SK-N-SH (cell line): ENCODE results near the gene SLC2A5. TPM values are rescaled to one million over a fixed set of nuclear protein-coding genes. Genes with fewer than 3 reads are reported as not detected.

Source experiments
- CTCF ChIA-PET: fragments of 300-600, 350-600 bp; formaldehyde crosslinking; extraction: SDS; loops from one replicate; lab custom pipeline; 2021; lab: Yijun Ruan, JAX
- POLR2A ChIA-PET: fragments of 350-600 bp; sonication (Branson Sonifier 250); formaldehyde crosslinking; extraction: SDS; loops from one replicate; lab custom pipeline; 2020; ENCODE audit warnings: antibody characterized with exemption, inconsistent platforms; lab: Yijun Ruan, JAX
- DNase-seq: peaks from one replicate; pipeline ENCODE4 v3.0.0; 2012
- H2AFZ ChIP-seq: fragments of 200-600 bp; sonication (generic); 2 replicates; pipeline ENCODE4 v1.8.1; 2016; ENCODE audit warnings: antibody characterized with exemption, mild to moderate bottlenecking, low read depth
- H3F3A ChIP-seq: fragments of 200-600 bp; sonication (generic); replicated peaks from 2 replicates; pipeline ENCODE3; 2016; ENCODE audit warnings: antibody characterized with exemption, mild to moderate bottlenecking; ENCODE audit not compliant: insufficient read depth
- H3K27ac ChIP-seq, 2 experiments: fragments of 200-500 bp in 1 of 2; fragments of 200-600 bp in 1 of 2; sonication (Bioruptor generic) in 1 of 2; sonication (generic), shearing (Covaris generic) in 1 of 2; 2 replicates each; pipeline versions ENCODE4 v1.5.1 to v1.6.1; 2014 to 2016; ENCODE audit warnings: low read depth in 2 of 2, inconsistent platforms in 1 of 2, low read length in 1 of 2, mild to moderate bottlenecking in 1 of 2, mixed read lengths in 1 of 2
- H3K27me3 ChIP-seq: fragments of 200-600 bp; sonication (generic), shearing (Covaris generic); 2 replicates; pipeline ENCODE4 v1.6.1; 2016; ENCODE audit warnings: mixed run types; ENCODE audit not compliant: insufficient read depth
- H3K36me3 ChIP-seq, 2 experiments: fragments of 200-500 bp in 1 of 2; fragments of 200-600 bp in 1 of 2; sonication (Bioruptor generic) in 1 of 2; sonication (generic) in 1 of 2; replicated peaks in 1 of 2; 2 replicates each; pipeline versions ENCODE3 to v1.5.1; 2014 to 2016; ENCODE audit warnings: low read length in 1 of 2, mild to moderate bottlenecking in 1 of 2; ENCODE audit not compliant: insufficient read depth in 2 of 2, control insufficient read depth in 1 of 2
- H3K4me1 ChIP-seq, 2 experiments: fragments of 200-500 bp in 1 of 2; fragments of 200-600 bp in 1 of 2; sonication (Bioruptor generic) in 1 of 2; sonication (generic), shearing (Covaris generic) in 1 of 2; 2 replicates each; pipeline versions ENCODE4 v1.5.1 to v1.6.1; 2014 to 2016; ENCODE audit warnings: low read depth in 1 of 2, low read length in 1 of 2, mixed run types in 1 of 2; ENCODE audit not compliant: insufficient read depth in 2 of 2, control insufficient read depth in 1 of 2
- H3K4me2 ChIP-seq: fragments of 200-600 bp; sonication (generic), shearing (Covaris generic); 2 replicates; pipeline ENCODE4 v1.6.1; 2017; ENCODE audit warnings: mixed run types
- H3K4me3 ChIP-seq, 2 experiments: fragments of 200-500 bp in 1 of 2; fragments of 200-600 bp in 1 of 2; sonication (Bioruptor generic) in 1 of 2; sonication (generic), shearing (Covaris generic) in 1 of 2; 2 replicates each; pipeline versions ENCODE4 v1.5.1 to v1.8.1; 2014 to 2016; ENCODE audit warnings: low read depth in 2 of 2, inconsistent platforms in 1 of 2, low read length in 1 of 2, mild to moderate bottlenecking in 1 of 2, mixed read lengths in 1 of 2, moderate library complexity in 1 of 2
- H3K79me2 ChIP-seq: fragments of 200-600 bp; sonication (generic); 2 replicates; pipeline ENCODE4 v1.8.1; 2017; ENCODE audit warnings: mild to moderate bottlenecking; ENCODE audit not compliant: insufficient read depth
- H3K9ac ChIP-seq: fragments of 200-600 bp; sonication (generic); 2 replicates; pipeline ENCODE4 v1.6.1; 2017; ENCODE audit warnings: mixed run types
- H3K9me2 ChIP-seq: fragments of 200-600 bp; sonication (generic); 2 replicates; pipeline ENCODE4 v1.6.1; 2017; ENCODE audit warnings: mixed run types
- H3K9me3 ChIP-seq: fragments of 200-600 bp; sonication (generic); 2 replicates; pipeline ENCODE4 v1.6.1; 2017; ENCODE audit warnings: mixed run types, mild to moderate bottlenecking, moderate library complexity
- H4K20me1 ChIP-seq: fragments of 200-600 bp; sonication (generic); 2 replicates; pipeline ENCODE4 v1.6.1; 2017; ENCODE audit warnings: mild to moderate bottlenecking, mixed run types; ENCODE audit not compliant: insufficient read depth
- CHD2 ChIP-seq: fragments of 150-350 bp; IDR thresholded peaks from 2 replicates; pipeline ENCODE4 v1.6.1; 2018; ENCODE audit warnings: low read length; ENCODE audit not compliant: partially characterized antibody
- EP300 ChIP-seq, 2 experiments: IDR thresholded peaks; 2 replicates each; pipeline versions ENCODE4 v1.4.0 to v1.6.1; 2012; ENCODE audit warnings: borderline replicate concordance in 1 of 2, low read depth in 1 of 2, low read length in 1 of 2
- FOSL2 ChIP-seq: IDR thresholded peaks from 2 replicates; pipeline ENCODE4 v1.4.0; 2012; ENCODE audit warnings: low read depth, mild to moderate bottlenecking, moderate library complexity, borderline replicate concordance
- FOXJ3 ChIP-seq: sonication (generic); formaldehyde crosslinking; IDR thresholded peaks from 2 replicates; pipeline ENCODE4 v1.5.1; 2020; ENCODE audit warnings: mild to moderate bottlenecking, missing genetic modification reagents
- FOXM1 ChIP-seq: IDR thresholded peaks from 2 replicates; pipeline ENCODE4 v1.4.0; 2012; ENCODE audit warnings: low read depth, mild to moderate bottlenecking
- GATA2 ChIP-seq: sonication (generic); formaldehyde crosslinking; IDR thresholded peaks from 2 replicates; pipeline ENCODE4 v1.5.0; 2020; ENCODE audit warnings: mild to moderate bottlenecking, missing genetic modification reagents
- IRF3 ChIP-seq: fragments of 150-350 bp; IDR thresholded peaks from 2 replicates; pipeline ENCODE4 v1.6.1; 2016; ENCODE audit warnings: mild to moderate bottlenecking, low read depth, low read length
- NRF1 ChIP-seq: IDR thresholded peaks from 2 replicates; pipeline ENCODE4 v1.6.1; 2012; ENCODE audit warnings: low read depth, mild to moderate bottlenecking, low read length
- PBX3 ChIP-seq: IDR thresholded peaks from 2 replicates; pipeline ENCODE4; 2012
- POLR2AphosphoS5 ChIP-seq: IDR thresholded peaks from 2 replicates; pipeline ENCODE4 v1.6.1; 2012; ENCODE audit warnings: low read depth, low read length
- RAD21 ChIP-seq: IDR thresholded peaks from 2 replicates; pipeline ENCODE4 v1.6.1; 2012; ENCODE audit warnings: mild to moderate bottlenecking, low read length
- REST ChIP-seq: IDR thresholded peaks from 2 replicates; pipeline ENCODE4 v1.6.1; 2012; ENCODE audit warnings: mild to moderate bottlenecking, low read depth, low read length, moderate library complexity
- TAF1 ChIP-seq: IDR thresholded peaks from 2 replicates; pipeline ENCODE4 v1.6.1; 2012; ENCODE audit warnings: low read depth, mild to moderate bottlenecking, low read length, moderate library complexity, borderline replicate concordance
- TCF12 ChIP-seq: IDR thresholded peaks from 2 replicates; pipeline ENCODE4 v1.4.0; 2012
- USF1 ChIP-seq: IDR thresholded peaks from 2 replicates; pipeline ENCODE4 v1.4.0; 2012; ENCODE audit warnings: low read depth, borderline replicate concordance
- ZBTB33 ChIP-seq: IDR thresholded peaks from 2 replicates; pipeline ENCODE4 v1.4.0; 2012; ENCODE audit warnings: low read depth, borderline replicate concordance
- WGBS: methylation state at CpG from one replicate; pipeline ENCODE4 v1.1.6; 2017; ENCODE audit warnings: low lambda C conversion rate; 5-methylcytosine and 5-hydroxymethylcytosine counted together
- polyA plus RNA-seq, 3 experiments: library from polyadenylated mRNA; depleted of rRNA; stranded (reverse); fragments of >200 nt; gene quantifications; 2 replicates each; pipeline ENCODE4 v1.2.3, GENCODE V29; 2012

The SLC2A5 gene
- polyA plus RNA-seq, 1 of the 3 experiments (the other 2 are of a cell fraction): 0.02 TPM

GRCh38 chr1:9013819-9014218 is 55.6 kb downstream of the SLC2A5 start:
- Histone ChIP-seq H3K9me3 (no peaks in the 10 kb centered on the region), H3K4me2 (no peak overlapping the region), H4K20me1 (no peaks in the 10 kb centered on the region), H3K36me3 (no peaks in the 10 kb centered on the region), H3K4me1 (no peaks in the 10 kb centered on the region), H3K4me3 (no peak overlapping the region), H3F3A (no peaks in the 10 kb centered on the region), H3K9ac (no peak overlapping the region), H2AFZ (no peak overlapping the region), H3K79me2 (no peaks in the 10 kb centered on the region), H3K27me3 (no peaks in the 10 kb centered on the region), H3K27ac (no peak overlapping the region), H3K9me2 (no peaks in the 10 kb centered on the region)
- WGBS: 81% methylated on average over 8 of the region's 8 CpGs
- DNase-seq: no peak
- ChIA-PET CTCF (interaction anchor here (1.5 kb wide), 2 partner anchors 9 to 96 kb away, joined by 5 to 6 read pairs; no protein-coding TSS in a partner anchor), POLR2A (no interaction called here)
- TF ChIP-seq TCF12 (no peak), CHD2 (no peak), PBX3 (no peak), NRF1 (no peak), IRF3 (no peak), REST (no peak), ZBTB33 (no peak), GATA2 (CRISPR knock-in tag) (no peak), POLR2AphosphoS5 (no peak), FOXM1 (no peak), EP300 (IDR thresholded peaks at IDR 0.05; ENCODE audit: borderline replicate concordance in 1 of 2, low read depth in 1 of 2, low read length in 1 of 2) (no peak), USF1 (no peak), TAF1 (no peak), FOSL2 (no peak), FOXJ3 (CRISPR knock-in tag) (no peak), RAD21 (no peak)
